ENCODE results near the gene GAD2.

GRCh38 chr10:26259341-26259740 lies 42.8 kb downstream of the GAD2 start:
- TF ChIP-seq CTCF (conservative IDR thresholded peaks at IDR 0.05; ENCODE audit: low read depth in 2 of 2) (no peak), STAT1 (IDR thresholded peaks at IDR 0.05; ENCODE audit: unreplicated experiment) (no peak), EZH2phosphoT487 (IDR thresholded peaks at IDR 0.05; ENCODE audit: unreplicated experiment) (no peak), REST (IDR thresholded peaks at IDR 0.05; ENCODE audit: unreplicated experiment) (no peak), EZH2 (IDR thresholded peaks at IDR 0.05; ENCODE audit: low read depth, unreplicated experiment) (no peak), CREB1 (CRISPR knock-in tag; IDR thresholded peaks at IDR 0.05; ENCODE audit: low read depth) (no peak)

All from GM23338 (cell line).